K562 (cell line): ENCODE measurements around the gene NAT10. TPM values are rescaled to one million over a fixed set of nuclear protein-coding genes. Genes with fewer than 3 reads are reported as not detected.

Experiments
- DPF2 ChIP-seq: fragments of 450-650 bp; IDR thresholded peaks from 2 replicates; pipeline ENCODE4 v1.6.1; 2016
- FOSL1 ChIP-seq: fragments of 200-800 bp; sonication (Bioruptor generic); conservative IDR thresholded peaks from 2 replicates; pipeline ENCODE4 v1.6.1; 2016; ENCODE audit warnings: missing genetic modification characterization, missing compliant biosample characterization
- GTF2B ChIP-seq: IDR thresholded peaks from 2 replicates; pipeline ENCODE4 v1.6.1; 2011; ENCODE audit not compliant: insufficient read length; ENCODE audit errors: extremely low read depth
- HNRNPK ChIP-seq: fragments of 200-400 bp; formaldehyde crosslinking; IDR thresholded peaks from one replicate; pipeline ENCODE4 v1.6.1; 2018; ENCODE audit warnings: mild to moderate bottlenecking, low read depth, low read length; ENCODE audit not compliant: poor library complexity, severe bottlenecking
- HNRNPLL ChIP-seq: fragments of 200-400 bp; formaldehyde crosslinking; IDR thresholded peaks from 2 replicates; pipeline ENCODE4 v1.6.1; 2017; ENCODE audit warnings: low read length, low read depth, mild to moderate bottlenecking; ENCODE audit not compliant: poor library complexity, severe bottlenecking
- MAZ ChIP-seq, 2 experiments: fragments of 450-650 bp in 1 of 2; sonication (generic) in 1 of 2; formaldehyde crosslinking; IDR thresholded peaks in 1 of 2; conservative IDR thresholded peaks in 1 of 2; 2 replicates each; pipeline versions ENCODE4 v1.4.0 to v1.5.0; 2020; ENCODE audit warnings: mild to moderate bottlenecking in 1 of 2, missing genetic modification reagents in 1 of 2
- MTF1 ChIP-seq: fragments of 250-450 bp; sonication (Bioruptor Pico); IDR thresholded peaks from 2 replicates; pipeline ENCODE4 v1.9.0; 2021; ENCODE audit warnings: moderate library complexity, mild to moderate bottlenecking, inconsistent platforms, borderline replicate concordance
- MYBL2 ChIP-seq, 2 experiments: fragments of 450-650 bp in 1 of 2; sonication (generic) in 1 of 2; formaldehyde crosslinking in 1 of 2; IDR thresholded peaks; 2 replicates each; pipeline versions ENCODE4 v1.6.1 to v1.8.1; 2017 to 2022; ENCODE audit warnings: borderline replicate concordance in 1 of 2, inconsistent platforms in 1 of 2, low read depth in 1 of 2, mild to moderate bottlenecking in 1 of 2, missing genetic modification reagents in 1 of 2, moderate library complexity in 1 of 2
- NFIC ChIP-seq: fragments of 450-650 bp; IDR thresholded peaks from 2 replicates; pipeline ENCODE4 v1.6.1; 2017; ENCODE audit warnings: mild to moderate bottlenecking, inconsistent platforms
- RNF2 ChIP-seq: sonication (generic); IDR thresholded peaks from 2 replicates; pipeline ENCODE4 v1.6.1; 2016
- SIRT6 ChIP-seq: IDR thresholded peaks from one replicate; pipeline ENCODE4 v1.6.1; 2012; ENCODE audit warnings: low read depth, mild to moderate bottlenecking, control low read depth, inconsistent platforms, low read length, moderate library complexity
- TBP ChIP-seq: optimal IDR thresholded peaks from 2 replicates; pipeline ENCODE3; 2011; ENCODE audit warnings: low read depth, low read length, improper control_type of control experiment
- U2AF2 ChIP-seq: fragments of 200-400 bp; formaldehyde crosslinking; optimal IDR thresholded peaks from 2 replicates; pipeline ENCODE3; 2017; ENCODE audit warnings: low read depth, mild to moderate bottlenecking, low read length
- VEZF1 ChIP-seq: fragments of 200-800 bp; sonication (Bioruptor generic); IDR thresholded peaks from 2 replicates; pipeline ENCODE4 v1.6.1; 2017; ENCODE audit warnings: missing genetic modification characterization, missing compliant biosample characterization
- ZEB2 ChIP-seq: fragments of 450-650 bp; IDR thresholded peaks from 2 replicates; pipeline ENCODE4 v1.6.1; 2016
- ZFP1 ChIP-seq: fragments of 450-650 bp; formaldehyde crosslinking; IDR thresholded peaks from 2 replicates; pipeline ENCODE4 v1.4.0; 2020; ENCODE audit warnings: mild to moderate bottlenecking, mixed read lengths
- ZNF197 ChIP-seq: fragments of 200-800 bp; sonication (Bioruptor generic); IDR thresholded peaks from 2 replicates; pipeline ENCODE4 v1.6.1; 2016; ENCODE audit warnings: low read depth, missing genetic modification characterization, missing compliant biosample characterization
- ZNF407 ChIP-seq: fragments of 450-650 bp; IDR thresholded peaks from 2 replicates; pipeline ENCODE4 v1.6.1; 2016; ENCODE audit warnings: low read depth
- polyA plus RNA-seq, 8 experiments: library from polyadenylated mRNA; depleted of rRNA in 4 of 8; stranded (reverse) in 5 of 8; unstranded in 3 of 8; fragments of >200 nt; fragmentation: Nextera tagmentation in 2 of 8; fragmentation: Illumina TruSeq in 1 of 8; extraction: Ambion mirVana in 2 of 8; extraction: Trizol in 1 of 8; gene quantifications; 2 replicates each; pipeline versions ENCODE4 v1.2.1 to v1.2.3, GENCODE V29; 2011 to 2014; ENCODE audit warnings: inconsistent platforms in 1 of 8, missing spikeins in 1 of 8
- total RNA-seq, 7 experiments: library from RNA; depleted of rRNA in 6 of 7; stranded (reverse); fragments of >200 nt in 6 of 7; fragmentation: Illumina TruSeq in 2 of 7; extraction: Trizol in 2 of 7; gene quantifications; 2 replicates each; pipeline versions ENCODE4 v1.2.1 to v1.2.3, GENCODE V29; 2011 to 2021; ENCODE audit warnings: low replicate concordance in 1 of 7

Gene NAT10
- total and polyA plus RNA-seq, 9 of the 15 experiments (the other 6 are each of a cell fraction or from before 2014, with no cell fraction given) = 55.4 to 125 (median 86.3) TPM

GRCh38 chr11:34174412-34175041 lies 69.1 kb downstream of the NAT10 start (continued):
- TF ChIP-seq NFIC = no peak; the same call in 1 of the 2 replicates
- TF ChIP-seq TBP = no peak
- no peak for TF ChIP-seq FOSL1 (tag)
- TF ChIP-seq ZNF407 = no peak
- 0 out of 2 replicates have a peak, but pooled peaks have one; percentile 14 for TF ChIP-seq VEZF1
- TF ChIP-seq HNRNPK = no peak
- TF ChIP-seq MAZ (CRISPR knock-in tag; conservative IDR thresholded peaks at IDR 0.05 in 1 of 2, IDR thresholded peaks at IDR 0.05 in 1 of 2) = peak; percentile 68 to 71; a peak in 3 of 4 replicates
- TF ChIP-seq U2AF2 = no peak
- TF ChIP-seq RNF2 = no peak
- no peak for TF ChIP-seq SIRT6
- no peak for TF ChIP-seq MYBL2 (IDR thresholded peaks at IDR 0.05; ENCODE audit: low read depth)
- TF ChIP-seq MYBL2 (CRISPR knock-in tag; IDR thresholded peaks at IDR 0.05; ENCODE audit: borderline replicate concordance) = no peak
- no peak for TF ChIP-seq ZEB2
- no peak for TF ChIP-seq MTF1
- no peak for TF ChIP-seq DPF2
- TF ChIP-seq ZFP1 (CRISPR knock-in tag) = no peak
- no peak for TF ChIP-seq GTF2B
- TF ChIP-seq ZNF197 = no peak
- peak; percentile 22 for TF ChIP-seq HNRNPLL
